HepG2 (cell line): ENCODE data around the gene IQGAP2. TPM values are rescaled to one million over a fixed set of nuclear protein-coding genes. Genes with fewer than 3 reads are reported as not detected.

Source experiments
- ATAC-seq: fragments of 200-7000 bp; cut with Tn5 transposase; 3 replicates; pipeline ENCODE4 v1.9.1; 2020; ENCODE audit warnings: mild to moderate bottlenecking, moderate library complexity
- BruUV-seq: library from RNA; stranded (reverse); fragments of 400-500 nt; replicated peaks from 2 replicates; lab custom pipeline; 2021; lab: Mats Ljungman, UMichigan
- CTCF ChIA-PET: fragments of 300-600 bp; formaldehyde crosslinking; extraction: SDS; loops from one replicate; lab custom pipeline; 2021; ENCODE audit warnings: low total read pairs, inconsistent platforms, low intra/inter-chr PET ratio; lab: Yijun Ruan, JAX
- POLR2A ChIA-PET: fragments of 350-600 bp; sonication (Branson Sonifier 250); formaldehyde crosslinking; loops from one replicate; lab custom pipeline; 2020; ENCODE audit warnings: antibody characterized with exemption, inconsistent platforms; lab: Yijun Ruan, JAX
- DNase-seq: peaks from one replicate; pipeline ENCODE4 v3.0.0-alpha.2; 2015; ENCODE audit warnings: low spot score
- FAIRE-seq: peaks from 3 replicates; lab custom pipeline; 2011; peaks lifted over from hg19 to GRCh38; lab: Jason Lieb, UNC
- H2AFZ ChIP-seq: one replicate; pipeline ENCODE4 v1.6.1; 2011; ENCODE audit warnings: low read length, inconsistent platforms
- H3K27ac ChIP-seq: fragments of 300-600 bp; 3 replicates; pipeline ENCODE4 v1.8.0; 2011; ENCODE audit warnings: mixed run types, mild to moderate bottlenecking, mixed read lengths, low read length, inconsistent platforms; ENCODE audit not compliant: insufficient read depth; ENCODE audit errors: extremely low read length
- H3K27me3 ChIP-seq, 2 experiments: fragments of 200-600 bp in 1 of 2; 2 replicates in 1 of 2; 3 replicates in 1 of 2; pipeline versions ENCODE4 v1.6.0 to v1.8.0; 2011; ENCODE audit warnings: low read length in 2 of 2, mild to moderate bottlenecking in 2 of 2, moderate library complexity in 2 of 2, inconsistent platforms in 1 of 2; ENCODE audit not compliant: insufficient read depth in 2 of 2, control insufficient read depth in 1 of 2
- H3K36me3 ChIP-seq, 2 experiments: fragments of 200-600 bp in 1 of 2; replicated peaks in 1 of 2; 2 replicates in 1 of 2; 3 replicates in 1 of 2; pipeline versions ENCODE4 v1.5.1 to v1.8.0; 2011; ENCODE audit warnings: low read length in 2 of 2, inconsistent platforms in 1 of 2; ENCODE audit not compliant: insufficient read depth in 2 of 2, control insufficient read depth in 1 of 2
- H3K4me1 ChIP-seq: 2 replicates; pipeline ENCODE4 v1.5.1; 2012; ENCODE audit warnings: low read length, inconsistent platforms; ENCODE audit not compliant: insufficient read depth
- H3K4me2 ChIP-seq: 2 replicates; pipeline ENCODE4 v1.6.0; 2011; ENCODE audit warnings: low read depth, low read length, inconsistent platforms
- H3K4me3 ChIP-seq, 3 experiments: fragments of 200-600 bp in 1 of 3; sonication (generic), shearing (Covaris generic) in 1 of 3; replicated peaks in 1 of 3; 2 replicates each; pipeline ENCODE4 v1.5.1; 2011 to 2016; ENCODE audit warnings: low read length in 3 of 3, inconsistent platforms in 2 of 3, low read depth in 2 of 3, mild to moderate bottlenecking in 2 of 3, control low read depth in 1 of 3, mixed read lengths in 1 of 3; ENCODE audit not compliant: insufficient read depth in 1 of 3
- H3K79me2 ChIP-seq: one replicate; pipeline ENCODE4 v1.6.1; 2011; ENCODE audit warnings: low read length, inconsistent platforms; ENCODE audit not compliant: insufficient read depth
- H3K9ac ChIP-seq: 2 replicates; pipeline ENCODE4 v1.6.0; 2011; ENCODE audit warnings: mild to moderate bottlenecking, low read depth, low read length, inconsistent platforms; ENCODE audit not compliant: insufficient read depth
- H3K9me3 ChIP-seq: 2 replicates; pipeline ENCODE4 v1.5.1; 2012; ENCODE audit warnings: mild to moderate bottlenecking, low read length
- H4K20me1 ChIP-seq: 2 replicates; pipeline ENCODE4 v1.6.0; 2011; ENCODE audit warnings: inconsistent platforms, mild to moderate bottlenecking, low read length, moderate library complexity; ENCODE audit not compliant: insufficient read depth
- HNRNPH1 ChIP-seq: fragments of 200-400 bp; formaldehyde crosslinking; optimal IDR thresholded peaks from 2 replicates; pipeline ENCODE3; 2017; ENCODE audit warnings: mild to moderate bottlenecking, low read depth, low read length
- RFX3 ChIP-seq: IDR thresholded peaks from 2 replicates; pipeline ENCODE4 v1.6.1; 2016; ENCODE audit warnings: missing biosample characterization, missing genetic modification reagents
- RNF219 ChIP-seq: sonication (generic); formaldehyde crosslinking; IDR thresholded peaks from 2 replicates; pipeline ENCODE4 v1.5.0; 2020; ENCODE audit warnings: mild to moderate bottlenecking, missing genetic modification reagents
- SMYD3 ChIP-seq: sonication (generic); formaldehyde crosslinking; IDR thresholded peaks from 2 replicates; pipeline ENCODE4 v1.8.1; 2023; ENCODE audit warnings: mild to moderate bottlenecking, missing genetic modification reagents
- ZBTB7B ChIP-seq: sonication (generic); formaldehyde crosslinking; IDR thresholded peaks from 2 replicates; pipeline ENCODE4 v1.4.0; 2020; ENCODE audit warnings: missing genetic modification reagents
- ZNF124 ChIP-seq: sonication (generic); formaldehyde crosslinking; IDR thresholded peaks from 2 replicates; pipeline ENCODE4 v1.4.0; 2020; ENCODE audit warnings: missing genetic modification reagents
- ZNF646 ChIP-seq: sonication (generic); formaldehyde crosslinking; IDR thresholded peaks from 2 replicates; pipeline ENCODE4 v1.9.0; 2021; ENCODE audit warnings: mild to moderate bottlenecking, missing genetic modification reagents
- ZNF766 ChIP-seq: sonication (generic); formaldehyde crosslinking; IDR thresholded peaks from 2 replicates; pipeline ENCODE4 v1.5.0; 2020; ENCODE audit warnings: missing genetic modification reagents, borderline replicate concordance
- ZNF792 ChIP-seq: IDR thresholded peaks from 2 replicates; pipeline ENCODE4 v1.6.1; 2016
- WGBS: methylation state at CpG from one replicate; pipeline ENCODE4 v1.1.6; 2017; ENCODE audit warnings: low lambda C conversion rate; 5-methylcytosine and 5-hydroxymethylcytosine counted together
- in situ Hi-C: cut with HindIII; loops from 2 replicates; pipeline ENCODE4 v1.10.0; 2017; ENCODE audit warnings: low pct_unique_long_range_greater_than_20kb; ENCODE audit not compliant: extremely low pct_ligation_motif_present
- intact Hi-C: fragments of 100-400 bp; cut with micrococcal nuclease; formaldehyde crosslinking; loops from one replicate; pipeline ENCODE4 v1.10.0; 2022; ENCODE audit not compliant: unreplicated experiment
- polyA plus RNA-seq, 8 experiments: library from polyadenylated mRNA; depleted of rRNA in 3 of 8; stranded (reverse) in 7 of 8; unstranded in 1 of 8; fragments of >200 nt; fragmentation: Illumina TruSeq in 4 of 8; extraction: Trizol in 4 of 8; gene quantifications; 2 replicates each; pipeline versions ENCODE4 v1.2.1 to v1.2.3, GENCODE V29; 2011 to 2016; ENCODE audit warnings: low read depth in 4 of 8, missing spikeins in 1 of 8, mixed read lengths in 1 of 8; ENCODE audit not compliant: insufficient read depth in 1 of 8
- total RNA-seq, 5 experiments: library from RNA; depleted of rRNA; stranded (reverse); fragments of >200 nt; fragmentation: Illumina TruSeq; extraction: Trizol; gene quantifications; 2 replicates each; pipeline ENCODE4 v1.2.3, GENCODE V29; 2016; ENCODE audit warnings: low read depth in 1 of 5

The IQGAP2 gene
- total and polyA plus RNA-seq, 2 of the 13 experiments (the other 11 are each of a cell fraction or from before 2014, with no cell fraction given), result 35.2 to 83.3 TPM

GRCh38 chr5:76754668-76755078 lies 351.6 kb downstream of the IQGAP2 start:
- in situ Hi-C loops (no loop called here), intact Hi-C loops (loop anchor here (5.0 kb wide), 1 partner anchor 37 kb away; the partner anchor contains the start of gene F2R)
- POLR2A ChIA-PET, result no interaction called here
- H4K20me1 ChIP-seq, result no peaks in the 10 kb centered on the region
- CTCF ChIA-PET, result no interaction called here
- no peak overlapping the region for H3K4me2 ChIP-seq
- H3K9me3 ChIP-seq, result no peaks in the 10 kb centered on the region
- H3K4me3 ChIP-seq, result no peak overlapping the region
- BruUV-seq, result no TSS peak
- H3K27ac ChIP-seq, result no peak overlapping the region
- WGBS, result 61% methylated on average over 2 of the region's 3 CpGs
- H3K79me2 ChIP-seq, result no peaks in the 10 kb centered on the region
- no peak for ATAC-seq
- H3K36me3 ChIP-seq, result no peaks in the 10 kb centered on the region
- FAIRE-seq, result no peak
- peaks cover 1 to 4% of the 10 kb centered on the region in 2 experiments; a peak in 3 of 5 replicates for H3K27me3 ChIP-seq
- peaks cover 37% of the 10 kb centered on the region for H3K4me1 ChIP-seq
- no peak overlapping the region for H2AFZ ChIP-seq
- H3K9ac ChIP-seq, result no peak overlapping the region
- DNase-seq, result no peak
- no peak for TF ChIP-seq RNF219 (CRISPR knock-in tag)
- no peak for TF ChIP-seq ZNF646 (CRISPR knock-in tag)
- TF ChIP-seq RFX3 (CRISPR knock-in tag), result no peak
- TF ChIP-seq ZBTB7B, result no peak
- TF ChIP-seq ZNF124 (CRISPR knock-in tag), result no peak
- TF ChIP-seq ZNF792, result no peak
- no peak for TF ChIP-seq ZNF766
- no peak for TF ChIP-seq HNRNPH1
- no peak for TF ChIP-seq SMYD3 (CRISPR knock-in tag)
